Bronchial epithelial cell (primary cell): Measurements from ENCODE around the gene MIF. TPM values are rescaled to one million over a fixed set of nuclear protein-coding genes. Genes with fewer than 3 reads are reported as not detected.
"Not testable (repeated sequence)": the region's sequence is repeated elsewhere in the genome, so short reads cannot be mapped to it uniquely, and the experiment has no call there.

ENCODE experiments used
- DNase-seq: peaks from one replicate; pipeline ENCODE4 v3.0.0-alpha.2; 2010; ENCODE audit warnings: low read depth
- FAIRE-seq: peaks from 2 replicates; lab custom pipeline; 2011; peaks lifted over from hg19 to GRCh38; lab: Jason Lieb, UNC
- H3K27me3 ChIP-seq: 2 replicates; pipeline ENCODE4 v1.5.1; 2011; ENCODE audit warnings: low read length; ENCODE audit not compliant: control insufficient read depth, insufficient read depth
- H3K36me3 ChIP-seq: 2 replicates; pipeline ENCODE4 v1.5.1; 2011; ENCODE audit warnings: low read length; ENCODE audit not compliant: control insufficient read depth, insufficient read depth
- H3K4me3 ChIP-seq: 2 replicates; pipeline ENCODE4 v1.5.1; 2011; ENCODE audit warnings: mild to moderate bottlenecking, low read depth, low read length, control low read depth
- total RNA-seq: library from RNA; depleted of rRNA; stranded (reverse); fragments of >200 nt; gene quantifications from 2 replicates; pipeline ENCODE4 v1.2.1, GENCODE V29; 2014
- TF ChIP-seq, protein P1 (sequence below): IDR thresholded peaks from 2 replicates; pipeline ENCODE4 v1.5.1; 2011; ENCODE audit warnings: mild to moderate bottlenecking, moderate library complexity, low read length, control low read depth, inconsistent platforms; ENCODE audit not compliant: insufficient read depth, severe bottlenecking

Gene MIF
- total RNA-seq, 1 donor from 2014 or later = 252 TPM

- TF ChIP-seq, protein P1, sequence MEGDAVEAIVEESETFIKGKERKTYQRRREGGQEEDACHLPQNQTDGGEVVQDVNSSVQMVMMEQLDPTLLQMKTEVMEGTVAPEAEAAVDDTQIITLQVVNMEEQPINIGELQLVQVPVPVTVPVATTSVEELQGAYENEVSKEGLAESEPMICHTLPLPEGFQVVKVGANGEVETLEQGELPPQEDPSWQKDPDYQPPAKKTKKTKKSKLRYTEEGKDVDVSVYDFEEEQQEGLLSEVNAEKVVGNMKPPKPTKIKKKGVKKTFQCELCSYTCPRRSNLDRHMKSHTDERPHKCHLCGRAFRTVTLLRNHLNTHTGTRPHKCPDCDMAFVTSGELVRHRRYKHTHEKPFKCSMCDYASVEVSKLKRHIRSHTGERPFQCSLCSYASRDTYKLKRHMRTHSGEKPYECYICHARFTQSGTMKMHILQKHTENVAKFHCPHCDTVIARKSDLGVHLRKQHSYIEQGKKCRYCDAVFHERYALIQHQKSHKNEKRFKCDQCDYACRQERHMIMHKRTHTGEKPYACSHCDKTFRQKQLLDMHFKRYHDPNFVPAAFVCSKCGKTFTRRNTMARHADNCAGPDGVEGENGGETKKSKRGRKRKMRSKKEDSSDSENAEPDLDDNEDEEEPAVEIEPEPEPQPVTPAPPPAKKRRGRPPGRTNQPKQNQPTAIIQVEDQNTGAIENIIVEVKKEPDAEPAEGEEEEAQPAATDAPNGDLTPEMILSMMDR = no peak
- Histone ChIP-seq H3K4me3 (no peak overlapping the region), H3K36me3 (peaks cover 1% of the 10 kb centered on the region), H3K27me3 (no peaks in the 10 kb centered on the region)
- DNase-seq = no peak
- no peak for FAIRE-seq
These were observed 21.1 kb downstream of the MIF start for GRCh38 chr22:23915290-23915689.

DNA sequence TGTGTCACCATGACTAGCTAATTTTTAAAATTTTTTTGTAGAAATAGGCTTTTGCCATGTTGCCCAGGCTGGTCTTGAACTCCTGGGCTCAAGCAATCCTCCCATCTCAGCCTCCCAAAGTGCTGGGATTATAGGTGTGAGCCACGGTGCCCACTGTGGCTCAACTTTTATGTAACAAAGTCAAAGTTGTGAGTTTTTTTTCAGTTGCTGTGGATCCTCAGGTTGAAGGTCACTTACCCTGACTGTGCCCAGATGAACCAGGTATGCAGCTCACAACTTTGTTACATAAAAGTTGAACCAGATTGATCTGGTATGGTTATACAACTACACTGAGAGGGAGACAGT lies 26.1 kb downstream of the MIF start:
- FAIRE-seq, DNase-seq, H3K36me3 ChIP-seq, H3K27me3 ChIP-seq, H3K4me3 ChIP-seq: not testable (repeated sequence)

- peak; percentile 68 for DNase-seq
- not testable (repeated sequence) for H3K27me3 ChIP-seq, H3K4me3 ChIP-seq, FAIRE-seq
- peaks cover 13% of the 10 kb centered on the region for H3K36me3 ChIP-seq
These were observed 27.5 kb downstream of the MIF start for GRCh38 chr22:23921586-23922201.

DNA sequence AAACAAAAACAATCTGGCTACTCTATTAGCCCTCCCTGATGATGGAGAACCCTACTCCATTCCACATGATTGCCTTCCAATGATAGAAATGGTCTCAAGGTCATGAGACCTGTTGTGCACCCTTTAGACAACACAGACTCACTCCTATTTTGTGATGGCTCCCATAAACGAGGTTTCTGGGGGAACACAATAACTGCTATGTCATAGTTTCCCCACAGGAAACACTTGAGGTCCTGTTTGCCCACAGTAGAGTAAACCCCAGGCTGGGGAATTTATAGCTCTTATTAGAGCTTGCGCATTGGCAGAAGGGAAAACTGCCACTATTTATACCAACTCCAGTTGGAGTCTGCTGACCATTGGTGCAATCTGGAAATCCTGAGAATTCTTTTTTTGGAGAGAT lies 28.7 kb downstream of the MIF start:
- DNase-seq = no peak
- Histone ChIP-seq H3K36me3 (peaks cover 13% of the 10 kb centered on the region), H3K4me3 (no peak overlapping the region), H3K27me3 (no peaks in the 10 kb centered on the region)
- FAIRE-seq = no peak
- TF ChIP-seq, protein P1 = no peak

DNA sequence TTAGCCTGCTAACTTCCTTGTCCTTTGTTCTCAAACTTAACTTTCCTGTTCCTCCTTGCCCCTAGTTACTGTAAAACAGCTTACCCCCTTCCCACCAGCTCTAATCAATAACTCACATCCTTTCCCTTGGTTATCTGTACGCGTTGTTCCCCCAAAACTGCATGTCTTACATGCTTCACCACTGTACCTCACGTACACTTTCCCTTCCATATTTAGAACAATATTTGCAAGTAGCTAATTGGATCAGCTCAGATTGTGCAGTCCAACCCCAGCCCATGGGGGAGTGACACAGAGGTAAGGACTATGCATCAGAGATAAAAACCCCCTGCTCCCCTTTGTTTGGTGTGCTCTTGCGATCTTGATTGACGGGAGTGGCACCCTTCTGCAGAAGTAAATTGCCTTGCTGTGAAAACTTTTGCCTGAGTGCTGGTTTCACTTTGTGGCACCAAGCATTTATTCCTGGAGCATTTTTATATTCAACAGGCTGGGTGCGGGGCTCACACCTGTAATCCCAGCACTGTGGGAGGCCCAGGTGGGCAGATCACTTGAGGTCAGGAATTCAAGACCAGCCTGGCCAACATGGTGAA lies 30.9 kb downstream of the MIF start:
- peaks cover 14% of the 10 kb centered on the region for H3K36me3 ChIP-seq
- TF ChIP-seq, protein P1 = no peak
- H3K27me3 ChIP-seq = no peaks in the 10 kb centered on the region
- FAIRE-seq (peak; percentile 82), DNase-seq (no peak)
- H3K4me3 ChIP-seq = no peak overlapping the region

DNA sequence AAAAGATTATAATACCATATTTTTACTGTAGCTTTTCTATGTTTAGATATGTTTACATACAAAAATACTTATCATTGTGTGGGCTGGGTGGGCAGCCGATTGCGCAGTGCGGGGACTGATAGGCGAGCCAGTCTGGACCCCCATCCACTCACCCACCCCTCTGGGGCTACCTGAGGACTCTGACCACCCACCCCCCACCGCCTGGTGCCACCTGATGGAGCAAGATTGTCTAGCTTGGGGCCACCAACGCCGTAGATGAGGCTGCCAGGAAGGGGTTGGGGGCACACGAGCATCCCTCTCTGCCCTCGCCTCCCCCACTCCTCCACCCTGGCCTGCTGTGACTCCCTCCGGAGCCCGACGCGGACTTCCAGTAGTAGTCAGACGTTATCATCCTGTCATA lies 32.4 kb downstream of the MIF start:
- Histone ChIP-seq H3K36me3 (peaks cover 13% of the 10 kb centered on the region), H3K4me3 (no peak overlapping the region), H3K27me3 (no peaks in the 10 kb centered on the region)
- no peak for DNase-seq
- FAIRE-seq = no peak
- TF ChIP-seq, protein P1 = no peak
